Activated CD4-positive, alpha-beta T cell treated with anti-CD3 and anti-CD28 coated beads, Interleukin-2, amount 50 U/mL, for 1 hour (primary cell): ENCODE measurements around the gene DYSF.

Experiments
- DNase-seq: peaks from one replicate; pipeline ENCODE4 v3.0.0-alpha.2; 2020

The DYSF gene

GRCh38 chr2:71683666-71684065 is 230.3 kb downstream of the DYSF start:
- DNase-seq: no peak

GRCh38 chr2:71684226-71685072 is 231.1 kb downstream of the DYSF start:
- DNase-seq: no peak

- no peak for DNase-seq
These were observed 231.9 kb downstream of the DYSF start for GRCh38 chr2:71685073-71685848.

- DNase-seq: no peak
These were observed 232.7 kb downstream of the DYSF start for GRCh38 chr2:71685941-71686611.

- no peak for DNase-seq
These were observed 233.4 kb downstream of the DYSF start for GRCh38 chr2:71686781-71687180.

GRCh38 chr2:71687412-71687811 is 234.1 kb downstream of the DYSF start:
- DNase-seq: no peak

GRCh38 chr2:71688530-71688929 is 235.2 kb downstream of the DYSF start:
- no peak for DNase-seq

GRCh38 chr2:71689393-71689792 is 236.0 kb downstream of the DYSF start:
- DNase-seq: no peak

- no peak for DNase-seq
These were observed 236.8 kb downstream of the DYSF start for GRCh38 chr2:71689968-71690834.

GRCh38 chr2:71690876-71691475 is 237.6 kb downstream of the DYSF start:
- DNase-seq: no peak

- DNase-seq: no peak
These were observed 238.5 kb downstream of the DYSF start for GRCh38 chr2:71691747-71692441.

GRCh38 chr2:71692621-71693277 is 239.4 kb downstream of the DYSF start:
- DNase-seq: no peak

- no peak for DNase-seq
These were observed 240.2 kb downstream of the DYSF start for GRCh38 chr2:71693286-71694270.

GRCh38 chr2:71694501-71695234 is 241.3 kb downstream of the DYSF start:
- DNase-seq: no peak

GRCh38 chr2:71695235-71696120 is 242.1 kb downstream of the DYSF start:
- no peak for DNase-seq

GRCh38 chr2:71696381-71696780 is 243.0 kb downstream of the DYSF start:
- no peak for DNase-seq

GRCh38 chr2:71697106-71698004 is 244.0 kb downstream of the DYSF start:
- no peak for DNase-seq
